GM23338 (cell line): ENCODE data around the gene UBASH3B. TPM values are rescaled to one million over a fixed set of nuclear protein-coding genes. Genes with fewer than 3 reads are reported as not detected.

ENCODE experiments used
- ATAC-seq: fragments of 200-7000 bp; cut with Tn5 transposase; 3 replicates; pipeline ENCODE4 v1.9.1; 2020
- DNase-seq: peaks from one replicate; pipeline ENCODE4 v3.0.0-alpha.2; 2015; ENCODE audit warnings: low spot score
- H2AFZ ChIP-seq: fragments of 200-600 bp; sonication (generic); 2 replicates; pipeline ENCODE4 v1.8.0; 2016; ENCODE audit warnings: antibody characterized with exemption, mild to moderate bottlenecking, moderate library complexity
- H3F3A ChIP-seq: fragments of 200-600 bp; sonication (generic); replicated peaks from 2 replicates; pipeline ENCODE4 v1.8.0; 2017; ENCODE audit warnings: antibody characterized with exemption, mixed run types, low read depth
- H3K27ac ChIP-seq: fragments of 200-600 bp; sonication (generic); 2 replicates; pipeline ENCODE4 v1.6.1; 2016; ENCODE audit warnings: low read depth
- H3K27me3 ChIP-seq: fragments of 200-600 bp; sonication (generic); 2 replicates; pipeline ENCODE4 v1.8.0; 2016; ENCODE audit warnings: mild to moderate bottlenecking, mixed run types, moderate library complexity; ENCODE audit not compliant: insufficient read depth
- H3K36me3 ChIP-seq: fragments of 200-600 bp; sonication (generic); 2 replicates; pipeline ENCODE4 v1.8.0; 2016; ENCODE audit warnings: mild to moderate bottlenecking; ENCODE audit not compliant: insufficient read depth
- H3K4me1 ChIP-seq: fragments of 200-600 bp; sonication (generic); 2 replicates; pipeline ENCODE4 v1.8.0; 2016; ENCODE audit warnings: mild to moderate bottlenecking, moderate library complexity; ENCODE audit not compliant: insufficient read depth
- H3K4me2 ChIP-seq: fragments of 200-600 bp; sonication (generic); 2 replicates; pipeline ENCODE4 v1.7.1; 2017; ENCODE audit warnings: mixed run types
- H3K4me3 ChIP-seq: fragments of 200-600 bp; sonication (generic); 2 replicates; pipeline ENCODE4 v1.6.1; 2016; ENCODE audit warnings: mixed run types
- H3K79me2 ChIP-seq: fragments of 200-600 bp; sonication (generic); replicated peaks from 2 replicates; pipeline ENCODE4 v1.8.0; 2017; ENCODE audit warnings: mild to moderate bottlenecking; ENCODE audit not compliant: insufficient read depth
- H3K9me2 ChIP-seq: fragments of 200-600 bp; sonication (generic); 2 replicates; pipeline ENCODE4 v1.8.0; 2017; ENCODE audit not compliant: insufficient read depth
- H4K20me1 ChIP-seq: fragments of 200-600 bp; sonication (generic); replicated peaks from 2 replicates; pipeline ENCODE4 v1.8.0; 2017; ENCODE audit warnings: mild to moderate bottlenecking; ENCODE audit not compliant: insufficient read depth
- H3K27ac Mint-ChIP-seq: 2 replicates; pipeline ENCODE4 v1.8.0; 2020; ENCODE audit warnings: inconsistent platforms, mild to moderate bottlenecking, moderate library complexity, mixed read lengths
- H3K27me3 Mint-ChIP-seq: 3 replicates; pipeline ENCODE4 v1.8.0; 2022; ENCODE audit warnings: low read depth, mild to moderate bottlenecking, moderate library complexity, mixed read lengths, inconsistent platforms; ENCODE audit not compliant: insufficient read depth, poor library complexity
- H3K36me3 Mint-ChIP-seq: 3 replicates; pipeline ENCODE4 v1.8.0; 2021; ENCODE audit warnings: low read depth, mild to moderate bottlenecking, inconsistent platforms, moderate library complexity, mixed read lengths
- H3K4me1 Mint-ChIP-seq: 3 replicates; pipeline ENCODE4 v1.8.0; 2020; ENCODE audit warnings: mild to moderate bottlenecking, inconsistent platforms, mixed read lengths
- H3K4me3 Mint-ChIP-seq: 3 replicates; pipeline ENCODE4 v1.8.0; 2021; ENCODE audit warnings: moderate library complexity, mild to moderate bottlenecking, inconsistent platforms, mixed read lengths
- H3K9me3 Mint-ChIP-seq: 3 replicates; pipeline ENCODE4 v1.8.0; 2020; ENCODE audit warnings: moderate library complexity, mild to moderate bottlenecking, inconsistent platforms, mixed read lengths
- CREB1 ChIP-seq: fragments of 250-450 bp; sonication (Bioruptor Pico); IDR thresholded peaks from 2 replicates; pipeline ENCODE4 v1.5.0; 2020; ENCODE audit warnings: low read depth, mild to moderate bottlenecking, moderate library complexity
- CTCF ChIP-seq, 2 experiments: fragments of 200-600 bp in 1 of 2; sonication (generic) in 1 of 2; conservative IDR thresholded peaks; 2 replicates each; pipeline versions ENCODE4 v1.5.1 to v1.6.1; 2016 to 2017; ENCODE audit warnings: antibody characterized with exemption in 2 of 2, low read depth in 2 of 2, mild to moderate bottlenecking in 2 of 2, moderate library complexity in 1 of 2
- ETS1 ChIP-seq: IDR thresholded peaks from 2 replicates; pipeline ENCODE4 v1.6.1; 2016; ENCODE audit warnings: antibody characterized with exemption
- EZH2 ChIP-seq: fragments of 200-600 bp; sonication (generic); IDR thresholded peaks from one replicate; pipeline ENCODE4 v1.8.0; 2017; ENCODE audit warnings: antibody characterized with exemption, mild to moderate bottlenecking, low read depth; ENCODE audit not compliant: unreplicated experiment
- EZH2phosphoT487 ChIP-seq: fragments of 200-600 bp; sonication (generic); IDR thresholded peaks from one replicate; pipeline ENCODE4 v1.8.1; 2018; ENCODE audit warnings: antibody characterized with exemption; ENCODE audit not compliant: unreplicated experiment
- JUNB ChIP-seq: IDR thresholded peaks from one replicate; pipeline ENCODE4 v1.6.1; 2016; ENCODE audit warnings: antibody characterized with exemption; ENCODE audit not compliant: unreplicated experiment
- NANOG ChIP-seq: IDR thresholded peaks from 2 replicates; pipeline ENCODE4 v1.6.1; 2016; ENCODE audit warnings: antibody characterized with exemption, borderline replicate concordance
- POLR2AphosphoS5 ChIP-seq: IDR thresholded peaks from 2 replicates; pipeline ENCODE4 v1.6.1; 2016; ENCODE audit warnings: antibody characterized with exemption, low read depth
- REST ChIP-seq: IDR thresholded peaks from one replicate; pipeline ENCODE4 v1.6.1; 2018; ENCODE audit warnings: antibody characterized with exemption; ENCODE audit not compliant: unreplicated experiment
- STAT1 ChIP-seq: IDR thresholded peaks from one replicate; pipeline ENCODE4 v1.6.1; 2016; ENCODE audit warnings: antibody characterized with exemption; ENCODE audit not compliant: unreplicated experiment
- ZNF114 ChIP-seq: fragments of 250-450 bp; sonication (Bioruptor Pico); IDR thresholded peaks from 2 replicates; pipeline ENCODE4 v1.5.0; 2020; ENCODE audit warnings: mild to moderate bottlenecking, moderate library complexity
- ZNF331 ChIP-seq: fragments of 250-450 bp; sonication (Bioruptor Pico); IDR thresholded peaks from 2 replicates; pipeline ENCODE4 v1.5.0; 2020; ENCODE audit warnings: low read depth, mild to moderate bottlenecking, moderate library complexity
- polyA plus RNA-seq: library from polyadenylated mRNA; unstranded; fragments of >200 nt; fragmentation: Nextera tagmentation; extraction: Ambion mirVana; gene quantifications from 2 replicates; pipeline ENCODE4 v1.2.1, GENCODE V29; 2016
- total RNA-seq: library from RNA; depleted of rRNA; stranded (reverse); fragments of >200 nt; shearing (Covaris generic); gene quantifications from 2 replicates; pipeline ENCODE4 v1.2.3, GENCODE V29; 2014
- TF ChIP-seq, protein P1 (sequence below): fragments of 250-450 bp; sonication (Bioruptor Pico); IDR thresholded peaks from 2 replicates; pipeline ENCODE4 v1.5.0; 2020; ENCODE audit warnings: mild to moderate bottlenecking, moderate library complexity

Gene UBASH3B
- total and polyA plus RNA-seq, 2 experiments from 2014 or later = 2.1 to 12.0 TPM

DNA sequence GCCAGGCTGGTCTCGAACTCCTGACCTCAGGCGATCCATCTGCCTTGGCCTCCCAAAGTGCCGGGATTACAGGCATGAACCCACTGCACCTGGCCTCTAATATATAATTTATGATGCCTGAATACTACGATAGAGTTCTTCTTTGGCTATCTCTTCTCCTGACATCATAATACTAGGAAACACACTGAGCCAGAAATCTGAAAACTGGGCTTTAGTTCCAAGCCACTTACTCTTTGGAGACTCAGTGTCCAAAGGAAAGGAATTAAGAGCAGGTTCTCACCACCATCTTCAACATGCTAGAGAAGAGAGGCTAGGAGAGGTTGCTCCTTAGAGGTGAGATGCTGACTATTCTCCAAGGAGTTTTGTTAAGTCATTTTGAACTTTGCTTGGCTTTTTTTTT, 52.4 kb downstream of the UBASH3B start:
- H3K27ac ChIP-seq = no peak overlapping the region
- H3K27ac Mint-ChIP-seq = no peak overlapping the region
- TF ChIP-seq EZH2 (no peak), NANOG (no peak), CTCF (conservative IDR thresholded peaks at IDR 0.05; ENCODE audit: low read depth in 2 of 2) (no peak), ETS1 (no peak), POLR2AphosphoS5 (no peak), ZNF114 (CRISPR knock-in tag) (no peak), STAT1 (no peak), JUNB (no peak), ZNF331 (no peak), CREB1 (CRISPR knock-in tag) (no peak), EZH2phosphoT487 (no peak), REST (no peak)
- TF ChIP-seq, protein P1, sequence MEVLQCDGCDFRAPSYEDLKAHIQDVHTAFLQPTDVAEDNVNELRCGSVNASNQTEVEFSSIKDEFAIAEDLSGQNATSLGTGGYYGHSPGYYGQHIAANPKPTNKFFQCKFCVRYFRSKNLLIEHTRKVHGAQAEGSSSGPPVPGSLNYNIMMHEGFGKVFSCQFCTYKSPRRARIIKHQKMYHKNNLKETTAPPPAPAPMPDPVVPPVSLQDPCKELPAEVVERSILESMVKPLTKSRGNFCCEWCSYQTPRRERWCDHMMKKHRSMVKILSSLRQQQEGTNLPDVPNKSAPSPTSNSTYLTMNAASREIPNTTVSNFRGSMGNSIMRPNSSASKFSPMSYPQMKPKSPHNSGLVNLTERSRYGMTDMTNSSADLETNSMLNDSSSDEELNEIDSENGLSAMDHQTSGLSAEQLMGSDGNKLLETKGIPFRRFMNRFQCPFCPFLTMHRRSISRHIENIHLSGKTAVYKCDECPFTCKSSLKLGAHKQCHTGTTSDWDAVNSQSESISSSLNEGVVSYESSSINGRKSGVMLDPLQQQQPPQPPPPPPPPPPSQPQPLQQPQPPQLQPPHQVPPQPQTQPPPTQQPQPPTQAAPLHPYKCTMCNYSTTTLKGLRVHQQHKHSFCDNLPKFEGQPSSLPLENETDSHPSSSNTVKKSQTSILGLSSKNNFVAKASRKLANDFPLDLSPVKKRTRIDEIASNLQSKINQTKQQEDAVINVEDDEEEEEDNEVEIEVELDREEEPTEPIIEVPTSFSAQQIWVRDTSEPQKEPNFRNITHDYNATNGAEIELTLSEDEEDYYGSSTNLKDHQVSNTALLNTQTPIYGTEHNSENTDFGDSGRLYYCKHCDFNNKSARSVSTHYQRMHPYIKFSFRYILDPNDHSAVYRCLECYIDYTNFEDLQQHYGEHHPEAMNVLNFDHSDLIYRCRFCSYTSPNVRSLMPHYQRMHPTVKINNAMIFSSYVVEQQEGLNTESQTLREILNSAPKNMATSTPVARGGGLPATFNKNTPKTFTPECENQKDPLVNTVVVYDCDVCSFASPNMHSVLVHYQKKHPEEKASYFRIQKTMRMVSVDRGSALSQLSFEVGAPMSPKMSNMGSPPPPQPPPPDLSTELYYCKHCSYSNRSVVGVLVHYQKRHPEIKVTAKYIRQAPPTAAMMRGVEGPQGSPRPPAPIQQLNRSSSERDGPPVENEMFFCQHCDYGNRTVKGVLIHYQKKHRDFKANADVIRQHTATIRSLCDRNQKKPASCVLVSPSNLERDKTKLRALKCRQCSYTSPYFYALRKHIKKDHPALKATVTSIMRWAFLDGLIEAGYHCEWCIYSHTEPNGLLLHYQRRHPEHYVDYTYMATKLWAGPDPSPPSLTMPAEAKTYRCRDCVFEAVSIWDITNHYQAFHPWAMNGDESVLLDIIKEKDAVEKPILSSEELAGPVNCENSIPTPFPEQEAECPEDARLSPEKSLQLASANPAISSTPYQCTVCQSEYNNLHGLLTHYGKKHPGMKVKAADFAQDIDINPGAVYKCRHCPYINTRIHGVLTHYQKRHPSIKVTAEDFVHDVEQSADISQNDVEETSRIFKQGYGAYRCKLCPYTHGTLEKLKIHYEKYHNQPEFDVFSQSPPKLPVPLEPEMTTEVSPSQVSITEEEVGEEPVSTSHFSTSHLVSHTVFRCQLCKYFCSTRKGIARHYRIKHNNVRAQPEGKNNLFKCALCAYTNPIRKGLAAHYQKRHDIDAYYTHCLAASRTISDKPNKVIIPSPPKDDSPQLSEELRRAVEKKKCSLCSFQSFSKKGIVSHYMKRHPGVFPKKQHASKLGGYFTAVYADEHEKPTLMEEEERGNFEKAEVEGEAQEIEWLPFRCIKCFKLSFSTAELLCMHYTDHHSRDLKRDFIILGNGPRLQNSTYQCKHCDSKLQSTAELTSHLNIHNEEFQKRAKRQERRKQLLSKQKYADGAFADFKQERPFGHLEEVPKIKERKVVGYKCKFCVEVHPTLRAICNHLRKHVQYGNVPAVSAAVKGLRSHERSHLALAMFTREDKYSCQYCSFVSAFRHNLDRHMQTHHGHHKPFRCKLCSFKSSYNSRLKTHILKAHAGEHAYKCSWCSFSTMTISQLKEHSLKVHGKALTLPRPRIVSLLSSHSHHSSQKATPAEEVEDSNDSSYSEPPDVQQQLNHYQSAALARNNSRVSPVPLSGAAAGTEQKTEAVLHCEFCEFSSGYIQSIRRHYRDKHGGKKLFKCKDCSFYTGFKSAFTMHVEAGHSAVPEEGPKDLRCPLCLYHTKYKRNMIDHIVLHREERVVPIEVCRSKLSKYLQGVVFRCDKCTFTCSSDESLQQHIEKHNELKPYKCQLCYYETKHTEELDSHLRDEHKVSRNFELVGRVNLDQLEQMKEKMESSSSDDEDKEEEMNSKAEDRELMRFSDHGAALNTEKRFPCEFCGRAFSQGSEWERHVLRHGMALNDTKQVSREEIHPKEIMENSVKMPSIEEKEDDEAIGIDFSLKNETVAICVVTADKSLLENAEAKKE = no peak
- 0 out of 2 replicates have a peak, but pooled peaks cover 6% of the 10 kb centered on the region for H3K9me2 ChIP-seq
- H3K27me3 Mint-ChIP-seq = no peaks in the 10 kb centered on the region
- no peak for ATAC-seq
- H3K9me3 Mint-ChIP-seq = no peaks in the 10 kb centered on the region
- no peaks in the 10 kb centered on the region for H3K4me1 ChIP-seq
- H3K79me2 ChIP-seq = no peaks in the 10 kb centered on the region
- H3K4me3 Mint-ChIP-seq = no peak overlapping the region
- H4K20me1 ChIP-seq = no peaks in the 10 kb centered on the region
- H3K4me1 Mint-ChIP-seq = peaks cover 6% of the 10 kb centered on the region; the same call in 2 of the 3 replicates
- no peaks in the 10 kb centered on the region for H3F3A ChIP-seq
- no peaks in the 10 kb centered on the region for H3K36me3 Mint-ChIP-seq
- no peak overlapping the region for H2AFZ ChIP-seq
- no peaks in the 10 kb centered on the region for H3K27me3 ChIP-seq
- DNase-seq = no peak
- H3K4me2 ChIP-seq = no peak overlapping the region
- H3K4me3 ChIP-seq = no peak overlapping the region
- H3K36me3 ChIP-seq = no peaks in the 10 kb centered on the region
